ENCODE results near the gene ARHGEF5. TPM values are rescaled to one million over a fixed set of nuclear protein-coding genes. Genes with fewer than 3 reads are reported as not detected.
"Not testable (repeated sequence)": the region's sequence is repeated elsewhere in the genome, so short reads cannot be mapped to it uniquely, and the experiment has no call there.

The ARHGEF5 gene
- total RNA-seq, 4 donors from 2014 or later, result 40.1 to 86.2 (median 66.7) TPM

DNA sequence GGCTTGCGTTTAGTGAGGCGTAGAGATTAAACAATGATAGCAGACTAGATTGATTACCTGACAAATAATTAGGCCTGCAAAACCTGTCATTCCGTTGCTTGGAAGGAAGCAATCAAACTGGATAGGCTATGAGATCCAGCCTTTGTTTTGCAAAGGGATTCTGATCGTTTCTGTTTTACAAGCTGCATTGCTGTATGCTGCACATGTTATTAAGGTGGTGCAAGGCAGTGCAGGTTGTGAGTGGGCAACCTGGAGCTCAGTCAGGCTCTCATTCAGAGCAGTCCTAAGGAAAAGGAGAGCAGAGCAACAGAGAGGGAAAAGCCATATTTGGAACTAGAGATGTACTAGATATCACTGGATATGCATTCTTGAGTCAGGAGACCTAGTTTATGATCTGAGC lies 55.2 kb downstream of the ARHGEF5 start:
- H3K4me1 ChIP-seq, result no peaks in the 10 kb centered on the region
- no peak overlapping the region for H3K27ac ChIP-seq
- DNase-seq, result no peak
- H3K4me3 ChIP-seq, result no peak overlapping the region
- no peaks in the 10 kb centered on the region for H3K27me3 ChIP-seq
- H3K9me3 ChIP-seq, result no peaks in the 10 kb centered on the region
- no peak for TF ChIP-seq POLR2A (IDR thresholded peaks at IDR 0.05)
- TF ChIP-seq, protein P1, sequence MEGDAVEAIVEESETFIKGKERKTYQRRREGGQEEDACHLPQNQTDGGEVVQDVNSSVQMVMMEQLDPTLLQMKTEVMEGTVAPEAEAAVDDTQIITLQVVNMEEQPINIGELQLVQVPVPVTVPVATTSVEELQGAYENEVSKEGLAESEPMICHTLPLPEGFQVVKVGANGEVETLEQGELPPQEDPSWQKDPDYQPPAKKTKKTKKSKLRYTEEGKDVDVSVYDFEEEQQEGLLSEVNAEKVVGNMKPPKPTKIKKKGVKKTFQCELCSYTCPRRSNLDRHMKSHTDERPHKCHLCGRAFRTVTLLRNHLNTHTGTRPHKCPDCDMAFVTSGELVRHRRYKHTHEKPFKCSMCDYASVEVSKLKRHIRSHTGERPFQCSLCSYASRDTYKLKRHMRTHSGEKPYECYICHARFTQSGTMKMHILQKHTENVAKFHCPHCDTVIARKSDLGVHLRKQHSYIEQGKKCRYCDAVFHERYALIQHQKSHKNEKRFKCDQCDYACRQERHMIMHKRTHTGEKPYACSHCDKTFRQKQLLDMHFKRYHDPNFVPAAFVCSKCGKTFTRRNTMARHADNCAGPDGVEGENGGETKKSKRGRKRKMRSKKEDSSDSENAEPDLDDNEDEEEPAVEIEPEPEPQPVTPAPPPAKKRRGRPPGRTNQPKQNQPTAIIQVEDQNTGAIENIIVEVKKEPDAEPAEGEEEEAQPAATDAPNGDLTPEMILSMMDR (IDR thresholded peaks at IDR 0.05), result no peak
- H3K36me3 ChIP-seq, result no peaks in the 10 kb centered on the region

DNA sequence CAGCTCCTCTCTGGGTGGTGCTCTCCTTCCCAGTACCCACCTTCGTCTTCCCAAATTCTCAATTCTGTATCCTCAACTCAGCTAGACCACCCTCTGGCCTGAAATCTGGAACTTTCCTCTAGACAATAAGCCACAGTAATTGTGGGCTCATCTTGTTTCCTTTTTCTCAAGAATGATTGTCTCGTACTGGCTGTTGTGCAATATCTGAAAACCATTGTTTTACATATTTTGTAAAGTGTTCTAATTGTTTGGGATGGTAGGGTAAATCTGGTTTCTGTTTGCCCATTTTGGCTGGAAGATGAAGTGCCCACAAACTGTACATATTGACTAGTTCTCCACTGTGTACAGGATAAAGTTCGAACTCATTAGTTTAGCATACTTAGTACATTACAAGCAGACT lies 59.6 kb downstream of the ARHGEF5 start:
- no peaks in the 10 kb centered on the region for H3K4me1 ChIP-seq
- H3K27me3 ChIP-seq, result no peaks in the 10 kb centered on the region
- no peaks in the 10 kb centered on the region for H3K36me3 ChIP-seq
- no peak for DNase-seq
- TF ChIP-seq, protein P1 (IDR thresholded peaks at IDR 0.05), result no peak
- no peak for TF ChIP-seq POLR2A (IDR thresholded peaks at IDR 0.05)
- no peak overlapping the region for H3K27ac ChIP-seq
- no peaks in the 10 kb centered on the region for H3K9me3 ChIP-seq
- H3K4me3 ChIP-seq, result no peak overlapping the region

GRCh38 chr7:144415858-144416257 lies 60.7 kb downstream of the ARHGEF5 start:
- Histone ChIP-seq H3K36me3 (no peaks in the 10 kb centered on the region), H3K27ac (no peak overlapping the region), H3K4me1 (no peaks in the 10 kb centered on the region), H3K4me3 (no peak overlapping the region), H3K9me3 (no peaks in the 10 kb centered on the region), H3K27me3 (no peaks in the 10 kb centered on the region)
- no peak for DNase-seq
- no peak for TF ChIP-seq POLR2A (IDR thresholded peaks at IDR 0.05)
- TF ChIP-seq, protein P1 (IDR thresholded peaks at IDR 0.05), result no peak

GRCh38 chr7:144416341-144416740 lies 61.1 kb downstream of the ARHGEF5 start:
- Histone ChIP-seq H3K36me3 (no peaks in the 10 kb centered on the region), H3K9me3 (no peaks in the 10 kb centered on the region), H3K27me3 (no peaks in the 10 kb centered on the region), H3K27ac (no peak overlapping the region), H3K4me3 (no peak overlapping the region), H3K4me1 (no peaks in the 10 kb centered on the region)
- TF ChIP-seq, protein P1 (IDR thresholded peaks at IDR 0.05), result no peak
- TF ChIP-seq POLR2A (IDR thresholded peaks at IDR 0.05), result no peak
- DNase-seq, result no peak

GRCh38 chr7:144418931-144419330 lies 63.7 kb downstream of the ARHGEF5 start:
- not testable (repeated sequence) for H3K4me3 ChIP-seq, H3K27me3 ChIP-seq, H3K36me3 ChIP-seq, H3K4me1 ChIP-seq, DNase-seq, H3K27ac ChIP-seq, H3K9me3 ChIP-seq

GRCh38 chr7:144427539-144427938 lies 72.3 kb downstream of the ARHGEF5 start:
- H3K36me3 ChIP-seq, H3K27me3 ChIP-seq, H3K27ac ChIP-seq, H3K4me1 ChIP-seq, H3K4me3 ChIP-seq, DNase-seq, H3K9me3 ChIP-seq: not testable (repeated sequence)

- no peak overlapping the region for H3K27ac ChIP-seq
- H3K4me3 ChIP-seq, result no peak overlapping the region
- DNase-seq, result no peak
- no peaks in the 10 kb centered on the region for H3K27me3 ChIP-seq
- TF ChIP-seq, protein P1 (IDR thresholded peaks at IDR 0.05), result no peak
- TF ChIP-seq POLR2A (IDR thresholded peaks at IDR 0.05), result no peak
- H3K4me1 ChIP-seq, result no peaks in the 10 kb centered on the region
- H3K36me3 ChIP-seq, result no peaks in the 10 kb centered on the region
- peaks cover 0 to 5% (median 3%) of the 10 kb centered on the region in 4 donors for H3K9me3 ChIP-seq
These were observed 73.2 kb downstream of the ARHGEF5 start for GRCh38 chr7:144428431-144428830.
